HepG2 (cell line): ENCODE measurements around the gene CEBPB. TPM values are rescaled to one million over a fixed set of nuclear protein-coding genes. Genes with fewer than 3 reads are reported as not detected.
A peak's percentile ranks its signal among the peaks of the same experiment; 100 is the strongest.

Experiments
- CBX2 ChIP-seq, 2 experiments: fragments of 200-600 bp in 1 of 2; sonication (generic); formaldehyde crosslinking in 1 of 2; IDR thresholded peaks; 2 replicates each; pipeline versions ENCODE4 v1.7.0 to v1.8.1; 2018 to 2022; ENCODE audit warnings: low read depth in 2 of 2, low read length in 1 of 2, mild to moderate bottlenecking in 1 of 2, missing genetic modification reagents in 1 of 2
- LCORL ChIP-seq, 2 experiments: fragments of 450-650 bp in 1 of 2; sonication (generic) in 1 of 2; formaldehyde crosslinking in 1 of 2; IDR thresholded peaks; 2 replicates each; pipeline versions ENCODE4 v1.5.0 to v1.6.1; 2017 to 2020; ENCODE audit warnings: antibody characterized with exemption in 1 of 2, missing genetic modification reagents in 1 of 2
- NFE2 ChIP-seq: sonication (generic); formaldehyde crosslinking; IDR thresholded peaks from 2 replicates; pipeline ENCODE4 v1.4.0; 2020; ENCODE audit warnings: missing genetic modification reagents
- NFE2L2 ChIP-seq: fragments of 150-350 bp; IDR thresholded peaks from 2 replicates; pipeline ENCODE4 v1.6.1; 2014; ENCODE audit warnings: low read length
- ZNF12 ChIP-seq: sonication (generic); formaldehyde crosslinking; IDR thresholded peaks from 2 replicates; pipeline ENCODE4 v1.5.0; 2020; ENCODE audit warnings: missing genetic modification reagents
- ZNF451 ChIP-seq: sonication (generic); formaldehyde crosslinking; IDR thresholded peaks from 2 replicates; pipeline ENCODE4 v1.5.0; 2020; ENCODE audit warnings: mild to moderate bottlenecking, missing genetic modification reagents
- ZNF543 ChIP-seq: sonication (generic); formaldehyde crosslinking; IDR thresholded peaks from 2 replicates; pipeline ENCODE4 v1.4.0; 2020; ENCODE audit warnings: mild to moderate bottlenecking, missing genetic modification reagents
- ZNF660 ChIP-seq: sonication (generic); formaldehyde crosslinking; IDR thresholded peaks from 2 replicates; pipeline ENCODE4 v1.5.1; 2020; ENCODE audit warnings: mild to moderate bottlenecking, low read depth, missing genetic modification reagents, borderline replicate concordance
- ZNF839 ChIP-seq: sonication (generic); formaldehyde crosslinking; IDR thresholded peaks from 2 replicates; pipeline ENCODE4 v1.4.0; 2020; ENCODE audit warnings: missing genetic modification reagents, mild to moderate bottlenecking, borderline replicate concordance
- polyA plus RNA-seq, 8 experiments: library from polyadenylated mRNA; depleted of rRNA in 3 of 8; stranded (reverse) in 7 of 8; unstranded in 1 of 8; fragments of >200 nt; fragmentation: Illumina TruSeq in 4 of 8; extraction: Trizol in 4 of 8; gene quantifications; 2 replicates each; pipeline versions ENCODE4 v1.2.1 to v1.2.3, GENCODE V29; 2011 to 2016; ENCODE audit warnings: low read depth in 4 of 8, missing spikeins in 1 of 8, mixed read lengths in 1 of 8; ENCODE audit not compliant: insufficient read depth in 1 of 8
- total RNA-seq, 5 experiments: library from RNA; depleted of rRNA; stranded (reverse); fragments of >200 nt; fragmentation: Illumina TruSeq; extraction: Trizol; gene quantifications; 2 replicates each; pipeline ENCODE4 v1.2.3, GENCODE V29; 2016; ENCODE audit warnings: low read depth in 1 of 5
- TF ChIP-seq, protein P1 (sequence below): sonication (generic); formaldehyde crosslinking; IDR thresholded peaks from 2 replicates; pipeline ENCODE4 v1.4.0; 2020; ENCODE audit warnings: missing genetic modification reagents; ENCODE audit errors: not compliant biosample characterization
- TF ChIP-seq, protein P2 (sequence below): sonication (generic); formaldehyde crosslinking; IDR thresholded peaks from 2 replicates; pipeline ENCODE4 v1.4.0; 2020; ENCODE audit warnings: missing genetic modification reagents
- TF ChIP-seq, protein P3 (sequence below): fragments of 450-650 bp; IDR thresholded peaks from 2 replicates; pipeline ENCODE4 v1.6.1; 2017; ENCODE audit warnings: mild to moderate bottlenecking
- TF ChIP-seq, protein P4 (sequence below): sonication (generic); formaldehyde crosslinking; IDR thresholded peaks from 2 replicates; pipeline ENCODE4 v1.8.1; 2022; ENCODE audit warnings: mild to moderate bottlenecking, missing genetic modification reagents
- TF ChIP-seq, protein P5 (sequence below): sonication (generic); formaldehyde crosslinking; conservative IDR thresholded peaks from 2 replicates; pipeline ENCODE4 v1.5.0; 2020; ENCODE audit warnings: missing genetic modification reagents

CEBPB gene
- total and polyA plus RNA-seq, 2 of the 13 experiments (the other 11 are each of a cell fraction or from before 2014, with no cell fraction given) = 18.5 to 28.2 TPM

DNA sequence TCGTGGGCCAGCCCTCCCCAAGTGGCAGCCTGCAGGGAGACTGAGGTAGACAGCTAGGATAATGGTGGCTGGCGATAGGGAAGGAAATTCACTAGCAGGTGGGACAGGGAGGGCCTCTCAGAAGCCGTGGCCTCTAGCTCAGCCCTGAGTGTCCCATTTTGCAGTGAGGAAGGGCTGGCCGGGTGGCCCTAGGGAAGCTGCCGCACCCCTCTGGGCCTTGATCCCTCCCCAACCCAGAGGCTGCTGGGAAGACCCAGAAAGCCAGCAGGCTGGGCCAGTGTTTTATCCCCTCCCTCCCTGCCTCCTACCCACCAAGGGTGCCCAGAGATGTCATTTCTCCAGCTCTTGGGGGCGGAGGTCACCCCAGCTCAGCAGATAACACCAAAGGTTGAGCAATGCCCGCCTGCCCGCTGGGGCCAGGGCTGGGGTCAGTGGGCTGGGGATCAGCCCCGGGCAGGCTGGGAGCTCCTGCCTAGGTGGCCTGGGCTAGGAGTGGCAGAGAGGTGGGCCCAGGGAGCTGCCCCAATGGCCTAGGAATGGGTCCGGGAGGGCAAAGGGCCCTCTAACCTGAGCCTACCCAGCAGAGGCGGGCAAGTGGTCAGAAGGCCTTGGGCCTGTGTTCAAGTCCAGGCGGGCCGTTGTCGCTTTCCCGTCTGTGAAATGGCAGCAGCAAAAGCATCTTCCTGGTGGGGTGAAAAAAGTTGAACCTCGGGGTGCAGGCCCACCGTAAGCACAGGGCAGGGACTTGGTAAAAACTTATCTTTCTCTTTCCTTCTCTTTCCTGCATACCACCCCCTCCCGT, 1.6 kb upstream of the CEBPB start (continued):
- TF ChIP-seq, protein P1, sequence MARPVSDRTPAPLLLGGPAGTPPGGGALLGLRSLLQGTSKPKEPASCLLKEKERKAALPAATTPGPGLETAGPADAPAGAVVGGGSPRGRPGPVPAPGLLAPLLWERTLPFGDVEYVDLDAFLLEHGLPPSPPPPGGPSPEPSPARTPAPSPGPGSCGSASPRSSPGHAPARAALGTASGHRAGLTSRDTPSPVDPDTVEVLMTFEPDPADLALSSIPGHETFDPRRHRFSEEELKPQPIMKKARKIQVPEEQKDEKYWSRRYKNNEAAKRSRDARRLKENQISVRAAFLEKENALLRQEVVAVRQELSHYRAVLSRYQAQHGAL (CRISPR knock-in tag) = no peak
- peak; percentile 91; the same call in 1 of the 2 replicates for TF ChIP-seq ZNF451 (CRISPR knock-in tag)
- TF ChIP-seq, protein P2, sequence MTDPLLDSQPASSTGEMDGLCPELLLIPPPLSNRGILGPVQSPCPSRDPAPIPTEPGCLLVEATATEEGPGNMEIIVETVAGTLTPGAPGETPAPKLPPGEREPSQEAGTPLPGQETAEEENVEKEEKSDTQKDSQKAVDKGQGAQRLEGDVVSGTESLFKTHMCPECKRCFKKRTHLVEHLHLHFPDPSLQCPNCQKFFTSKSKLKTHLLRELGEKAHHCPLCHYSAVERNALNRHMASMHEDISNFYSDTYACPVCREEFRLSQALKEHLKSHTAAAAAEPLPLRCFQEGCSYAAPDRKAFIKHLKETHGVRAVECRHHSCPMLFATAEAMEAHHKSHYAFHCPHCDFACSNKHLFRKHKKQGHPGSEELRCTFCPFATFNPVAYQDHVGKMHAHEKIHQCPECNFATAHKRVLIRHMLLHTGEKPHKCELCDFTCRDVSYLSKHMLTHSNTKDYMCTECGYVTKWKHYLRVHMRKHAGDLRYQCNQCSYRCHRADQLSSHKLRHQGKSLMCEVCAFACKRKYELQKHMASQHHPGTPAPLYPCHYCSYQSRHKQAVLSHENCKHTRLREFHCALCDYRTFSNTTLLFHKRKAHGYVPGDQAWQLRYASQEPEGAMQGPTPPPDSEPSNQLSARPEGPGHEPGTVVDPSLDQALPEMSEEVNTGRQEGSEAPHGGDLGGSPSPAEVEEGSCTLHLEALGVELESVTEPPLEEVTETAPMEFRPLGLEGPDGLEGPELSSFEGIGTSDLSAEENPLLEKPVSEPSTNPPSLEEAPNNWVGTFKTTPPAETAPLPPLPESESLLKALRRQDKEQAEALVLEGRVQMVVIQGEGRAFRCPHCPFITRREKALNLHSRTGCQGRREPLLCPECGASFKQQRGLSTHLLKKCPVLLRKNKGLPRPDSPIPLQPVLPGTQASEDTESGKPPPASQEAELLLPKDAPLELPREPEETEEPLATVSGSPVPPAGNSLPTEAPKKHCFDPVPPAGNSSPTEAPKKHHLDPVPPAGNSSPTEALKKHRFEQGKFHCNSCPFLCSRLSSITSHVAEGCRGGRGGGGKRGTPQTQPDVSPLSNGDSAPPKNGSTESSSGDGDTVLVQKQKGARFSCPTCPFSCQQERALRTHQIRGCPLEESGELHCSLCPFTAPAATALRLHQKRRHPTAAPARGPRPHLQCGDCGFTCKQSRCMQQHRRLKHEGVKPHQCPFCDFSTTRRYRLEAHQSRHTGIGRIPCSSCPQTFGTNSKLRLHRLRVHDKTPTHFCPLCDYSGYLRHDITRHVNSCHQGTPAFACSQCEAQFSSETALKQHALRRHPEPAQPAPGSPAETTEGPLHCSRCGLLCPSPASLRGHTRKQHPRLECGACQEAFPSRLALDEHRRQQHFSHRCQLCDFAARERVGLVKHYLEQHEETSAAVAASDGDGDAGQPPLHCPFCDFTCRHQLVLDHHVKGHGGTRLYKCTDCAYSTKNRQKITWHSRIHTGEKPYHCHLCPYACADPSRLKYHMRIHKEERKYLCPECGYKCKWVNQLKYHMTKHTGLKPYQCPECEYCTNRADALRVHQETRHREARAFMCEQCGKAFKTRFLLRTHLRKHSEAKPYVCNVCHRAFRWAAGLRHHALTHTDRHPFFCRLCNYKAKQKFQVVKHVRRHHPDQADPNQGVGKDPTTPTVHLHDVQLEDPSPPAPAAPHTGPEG (CRISPR knock-in tag) = peak; percentile 28; the same call in 1 of the 2 replicates
- TF ChIP-seq, protein P3, sequence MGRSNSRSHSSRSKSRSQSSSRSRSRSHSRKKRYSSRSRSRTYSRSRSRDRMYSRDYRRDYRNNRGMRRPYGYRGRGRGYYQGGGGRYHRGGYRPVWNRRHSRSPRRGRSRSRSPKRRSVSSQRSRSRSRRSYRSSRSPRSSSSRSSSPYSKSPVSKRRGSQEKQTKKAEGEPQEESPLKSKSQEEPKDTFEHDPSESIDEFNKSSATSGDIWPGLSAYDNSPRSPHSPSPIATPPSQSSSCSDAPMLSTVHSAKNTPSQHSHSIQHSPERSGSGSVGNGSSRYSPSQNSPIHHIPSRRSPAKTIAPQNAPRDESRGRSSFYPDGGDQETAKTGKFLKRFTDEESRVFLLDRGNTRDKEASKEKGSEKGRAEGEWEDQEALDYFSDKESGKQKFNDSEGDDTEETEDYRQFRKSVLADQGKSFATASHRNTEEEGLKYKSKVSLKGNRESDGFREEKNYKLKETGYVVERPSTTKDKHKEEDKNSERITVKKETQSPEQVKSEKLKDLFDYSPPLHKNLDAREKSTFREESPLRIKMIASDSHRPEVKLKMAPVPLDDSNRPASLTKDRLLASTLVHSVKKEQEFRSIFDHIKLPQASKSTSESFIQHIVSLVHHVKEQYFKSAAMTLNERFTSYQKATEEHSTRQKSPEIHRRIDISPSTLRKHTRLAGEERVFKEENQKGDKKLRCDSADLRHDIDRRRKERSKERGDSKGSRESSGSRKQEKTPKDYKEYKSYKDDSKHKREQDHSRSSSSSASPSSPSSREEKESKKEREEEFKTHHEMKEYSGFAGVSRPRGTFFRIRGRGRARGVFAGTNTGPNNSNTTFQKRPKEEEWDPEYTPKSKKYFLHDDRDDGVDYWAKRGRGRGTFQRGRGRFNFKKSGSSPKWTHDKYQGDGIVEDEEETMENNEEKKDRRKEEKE = no peak
- no peak for TF ChIP-seq ZNF660 (CRISPR knock-in tag)
- 0 out of 2 replicates have a peak, but pooled peaks have one; percentile 15 for TF ChIP-seq NFE2L2
- TF ChIP-seq, protein P4, sequence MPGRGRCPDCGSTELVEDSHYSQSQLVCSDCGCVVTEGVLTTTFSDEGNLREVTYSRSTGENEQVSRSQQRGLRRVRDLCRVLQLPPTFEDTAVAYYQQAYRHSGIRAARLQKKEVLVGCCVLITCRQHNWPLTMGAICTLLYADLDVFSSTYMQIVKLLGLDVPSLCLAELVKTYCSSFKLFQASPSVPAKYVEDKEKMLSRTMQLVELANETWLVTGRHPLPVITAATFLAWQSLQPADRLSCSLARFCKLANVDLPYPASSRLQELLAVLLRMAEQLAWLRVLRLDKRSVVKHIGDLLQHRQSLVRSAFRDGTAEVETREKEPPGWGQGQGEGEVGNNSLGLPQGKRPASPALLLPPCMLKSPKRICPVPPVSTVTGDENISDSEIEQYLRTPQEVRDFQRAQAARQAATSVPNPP = no peak; the same call in 1 of the 2 replicates
- TF ChIP-seq, protein P5, sequence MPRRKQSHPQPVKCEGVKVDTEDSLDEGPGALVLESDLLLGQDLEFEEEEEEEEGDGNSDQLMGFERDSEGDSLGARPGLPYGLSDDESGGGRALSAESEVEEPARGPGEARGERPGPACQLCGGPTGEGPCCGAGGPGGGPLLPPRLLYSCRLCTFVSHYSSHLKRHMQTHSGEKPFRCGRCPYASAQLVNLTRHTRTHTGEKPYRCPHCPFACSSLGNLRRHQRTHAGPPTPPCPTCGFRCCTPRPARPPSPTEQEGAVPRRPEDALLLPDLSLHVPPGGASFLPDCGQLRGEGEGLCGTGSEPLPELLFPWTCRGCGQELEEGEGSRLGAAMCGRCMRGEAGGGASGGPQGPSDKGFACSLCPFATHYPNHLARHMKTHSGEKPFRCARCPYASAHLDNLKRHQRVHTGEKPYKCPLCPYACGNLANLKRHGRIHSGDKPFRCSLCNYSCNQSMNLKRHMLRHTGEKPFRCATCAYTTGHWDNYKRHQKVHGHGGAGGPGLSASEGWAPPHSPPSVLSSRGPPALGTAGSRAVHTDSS (CRISPR knock-in tag) = no peak
- TF ChIP-seq LCORL (IDR thresholded peaks at IDR 0.05) = 0 out of 2 replicates have a peak, but pooled peaks have one; percentile 3
- TF ChIP-seq LCORL (CRISPR knock-in tag; IDR thresholded peaks at IDR 0.05) = peak; percentile 99
- no peak for TF ChIP-seq CBX2 (IDR thresholded peaks at IDR 0.05; ENCODE audit: low read depth, low read length)
- TF ChIP-seq CBX2 (CRISPR knock-in tag; IDR thresholded peaks at IDR 0.05; ENCODE audit: low read depth) = peak; percentile 67; the same call in 1 of the 2 replicates
- peak; percentile 75; the same call in 1 of the 2 replicates for TF ChIP-seq ZNF12 (CRISPR knock-in tag)
- no peak for TF ChIP-seq ZNF839
- TF ChIP-seq NFE2 = 0 out of 2 replicates have a peak, but pooled peaks have one; percentile 46
- peak; percentile 96 for TF ChIP-seq ZNF543 (CRISPR knock-in tag)
